Retina (tissue), 1 donor: ENCODE results near the gene ACTL7B.
"Not testable (repeated sequence)": the region's sequence is repeated elsewhere in the genome, so short reads cannot be mapped to it uniquely, and the experiment has no call there.

ENCODE experiments used
- DNase-seq: peaks from one replicate; pipeline ENCODE4 v3.0.0-alpha.2; 2016

Gene ACTL7B, protein sequence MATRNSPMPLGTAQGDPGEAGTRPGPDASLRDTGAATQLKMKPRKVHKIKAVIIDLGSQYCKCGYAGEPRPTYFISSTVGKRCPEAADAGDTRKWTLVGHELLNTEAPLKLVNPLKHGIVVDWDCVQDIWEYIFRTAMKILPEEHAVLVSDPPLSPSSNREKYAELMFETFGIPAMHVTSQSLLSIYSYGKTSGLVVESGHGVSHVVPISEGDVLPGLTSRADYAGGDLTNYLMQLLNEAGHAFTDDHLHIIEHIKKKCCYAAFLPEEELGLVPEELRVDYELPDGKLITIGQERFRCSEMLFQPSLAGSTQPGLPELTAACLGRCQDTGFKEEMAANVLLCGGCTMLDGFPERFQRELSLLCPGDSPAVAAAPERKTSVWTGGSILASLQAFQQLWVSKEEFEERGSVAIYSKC

DNA sequence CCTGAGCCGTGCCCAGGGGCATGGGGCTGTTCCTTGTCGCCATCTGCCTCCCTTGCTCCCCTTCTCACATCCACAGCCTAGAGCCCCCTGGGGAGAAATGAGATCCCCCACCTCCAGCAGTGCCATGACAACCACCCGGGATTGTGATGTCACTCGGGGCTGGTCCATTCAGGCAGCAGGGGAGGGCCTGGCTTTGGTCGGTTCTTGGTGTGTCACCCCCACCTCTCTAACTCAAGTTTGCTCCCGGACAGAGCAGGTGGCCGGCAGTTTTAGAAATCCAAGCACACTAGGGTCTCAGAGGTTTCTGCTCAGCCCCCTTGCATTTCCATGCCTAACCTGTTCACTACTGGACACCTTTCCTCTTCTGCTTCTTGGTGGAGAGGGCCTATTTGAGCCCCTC, at the start of gene ACTL7B:
TSS of gene ACTL7B (minus strand) at position 99 of the 400 bp plus-strand sequence. CDS start at position 43, 56 bp downstream.
- no peak for DNase-seq

DNA sequence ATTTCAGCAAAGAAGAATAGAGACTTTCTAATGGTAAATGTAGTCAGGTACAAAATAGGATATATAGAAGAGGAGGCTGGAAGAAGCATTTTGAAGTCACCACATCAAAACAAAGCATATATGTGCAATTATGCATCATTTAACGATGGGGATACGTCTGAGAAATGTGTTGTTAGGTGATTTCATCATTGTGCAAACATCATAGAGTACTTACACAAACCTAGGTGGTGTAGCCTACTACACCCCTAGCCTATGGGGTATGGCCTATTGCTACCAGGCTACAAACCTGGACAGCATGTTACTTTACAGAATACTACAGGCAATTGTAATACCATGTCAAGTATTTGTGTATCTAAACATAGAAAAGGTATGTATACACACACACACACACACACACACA, 49.7 kb upstream of the ACTL7B start:
- no peak for DNase-seq

DNA sequence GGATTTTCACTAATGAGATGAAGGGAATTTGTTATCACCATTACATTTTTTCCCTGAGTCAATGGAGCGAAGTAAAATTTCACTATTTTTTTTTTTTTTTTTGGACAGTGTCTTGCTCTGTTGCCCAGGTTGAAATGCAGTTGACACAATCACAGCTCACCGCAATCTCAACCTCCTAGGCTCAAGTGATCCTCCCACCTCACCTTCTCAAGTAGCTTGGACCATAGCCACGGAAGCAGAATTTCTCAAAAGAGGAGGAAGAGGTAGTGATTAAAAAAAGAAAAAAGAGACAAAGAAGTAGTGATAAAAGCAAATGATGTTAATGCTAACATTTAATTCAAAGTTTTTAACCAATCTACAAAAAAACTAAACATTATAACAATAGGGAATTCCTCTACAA, 48.4 kb upstream of the ACTL7B start:
- no peak for DNase-seq

DNA sequence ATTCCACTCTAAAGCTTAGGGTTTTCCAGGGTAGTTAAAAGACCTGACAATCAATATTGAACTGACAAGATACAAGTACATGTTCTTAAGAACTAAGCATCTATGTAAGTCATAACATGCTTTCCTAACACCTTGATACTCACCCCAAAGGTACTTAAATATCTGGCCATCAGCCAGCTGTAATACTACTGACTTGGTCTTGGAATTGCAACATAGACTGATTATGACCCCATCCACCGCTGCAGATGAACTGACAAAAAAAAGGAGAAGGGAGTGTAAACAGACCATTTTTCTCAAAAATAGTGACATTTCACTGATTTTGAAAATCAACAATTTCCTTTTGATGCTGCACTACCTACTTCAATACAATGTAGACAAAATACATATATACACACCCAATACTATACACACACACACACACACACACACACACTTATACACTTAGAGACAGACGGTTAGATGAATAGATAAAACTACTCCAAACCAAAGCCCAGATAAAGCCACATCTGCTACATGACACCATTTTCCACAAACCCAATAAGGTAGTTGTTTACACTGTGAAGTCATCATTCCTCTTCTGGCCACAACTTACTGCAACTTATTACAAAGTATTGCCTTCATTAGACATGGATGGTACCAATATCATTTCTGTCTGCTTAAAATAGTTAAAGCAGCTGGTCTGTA, 47.8 kb upstream of the ACTL7B start:
- DNase-seq: no peak

DNA sequence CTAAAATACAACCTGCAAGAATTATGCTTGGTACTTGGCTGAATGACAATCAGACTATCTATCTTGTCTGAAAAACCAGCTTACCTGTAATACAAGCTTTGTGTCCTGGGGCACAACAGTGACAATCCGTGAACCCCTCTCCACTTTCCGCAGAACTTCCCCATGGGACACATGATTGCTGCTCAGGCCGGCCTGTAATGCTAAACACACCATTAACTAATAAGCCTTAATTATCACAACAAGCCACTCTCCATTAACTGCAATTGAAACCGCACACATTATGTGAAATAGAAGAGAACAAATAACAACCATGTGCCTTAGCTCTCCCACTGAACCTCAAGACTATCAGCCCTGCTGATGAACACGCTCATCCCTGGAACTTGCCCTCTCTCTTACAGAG, 44.4 kb upstream of the ACTL7B start:
- DNase-seq: no peak

DNA sequence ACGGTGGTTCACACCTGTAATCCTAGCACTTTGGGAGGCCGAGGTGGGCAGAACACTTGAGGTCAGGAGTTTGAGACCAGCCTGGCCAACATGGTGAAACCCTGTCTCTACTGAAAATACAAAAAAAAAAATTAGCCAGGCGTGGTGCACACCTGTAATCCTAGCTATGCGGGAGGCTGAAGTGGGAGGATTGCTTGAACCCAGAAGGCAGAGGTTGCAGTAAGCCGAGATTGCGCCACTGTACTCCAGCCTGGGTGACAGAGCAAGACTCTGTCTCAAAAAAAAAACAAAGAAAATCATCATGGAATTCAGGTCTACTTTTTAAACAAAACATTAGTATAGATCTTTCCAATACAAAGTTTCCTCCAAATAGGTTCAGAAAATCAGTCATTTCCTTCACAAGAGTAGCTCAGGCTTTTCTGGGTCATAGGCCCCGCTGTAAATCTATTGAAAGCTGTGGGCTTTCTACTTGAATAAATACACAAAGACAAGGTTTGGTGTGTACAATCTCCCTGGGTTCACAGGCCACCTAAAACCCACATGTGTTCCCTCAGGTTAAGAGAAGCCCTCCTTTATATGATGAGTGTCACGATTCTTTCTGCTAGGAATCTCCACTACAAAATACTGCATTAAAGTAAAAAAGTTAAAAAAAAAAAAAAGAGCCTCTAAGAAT, 43.4 kb upstream of the ACTL7B start:
- DNase-seq: not testable (repeated sequence)

DNA sequence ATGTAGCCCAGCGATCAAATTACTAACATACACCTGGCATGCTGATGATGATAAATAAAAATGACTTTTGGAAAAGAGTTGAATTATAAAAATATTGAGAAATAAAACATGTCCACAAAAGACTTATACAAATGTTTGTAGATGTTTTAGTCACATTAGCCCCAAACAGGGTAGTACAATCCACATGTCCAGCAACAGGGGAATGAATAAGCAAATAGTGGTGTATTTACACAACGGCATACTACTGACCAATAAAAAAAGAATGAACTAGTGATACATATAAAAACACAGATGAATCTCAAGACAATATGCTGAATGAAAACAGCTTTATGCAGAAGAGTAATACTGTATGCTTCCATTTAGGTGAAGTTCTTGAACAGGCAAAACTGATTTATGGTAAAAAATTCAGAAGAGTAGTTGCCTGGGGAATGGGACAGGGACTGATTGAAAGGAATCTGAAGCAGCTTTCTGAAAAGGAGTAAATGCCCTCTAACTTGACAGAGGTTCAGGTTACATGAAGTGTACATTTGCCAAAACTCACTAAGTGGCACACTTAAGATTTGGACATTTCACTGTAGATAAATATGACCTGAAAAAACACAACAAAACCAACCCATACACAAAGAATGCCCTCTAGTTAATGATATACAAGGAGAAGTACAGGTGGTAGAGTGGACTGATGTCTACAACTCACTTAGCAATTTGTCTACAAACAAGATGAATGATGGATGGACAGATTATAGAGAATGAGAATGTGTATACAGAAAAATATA, 41.7 kb upstream of the ACTL7B start:
- no peak for DNase-seq

DNA sequence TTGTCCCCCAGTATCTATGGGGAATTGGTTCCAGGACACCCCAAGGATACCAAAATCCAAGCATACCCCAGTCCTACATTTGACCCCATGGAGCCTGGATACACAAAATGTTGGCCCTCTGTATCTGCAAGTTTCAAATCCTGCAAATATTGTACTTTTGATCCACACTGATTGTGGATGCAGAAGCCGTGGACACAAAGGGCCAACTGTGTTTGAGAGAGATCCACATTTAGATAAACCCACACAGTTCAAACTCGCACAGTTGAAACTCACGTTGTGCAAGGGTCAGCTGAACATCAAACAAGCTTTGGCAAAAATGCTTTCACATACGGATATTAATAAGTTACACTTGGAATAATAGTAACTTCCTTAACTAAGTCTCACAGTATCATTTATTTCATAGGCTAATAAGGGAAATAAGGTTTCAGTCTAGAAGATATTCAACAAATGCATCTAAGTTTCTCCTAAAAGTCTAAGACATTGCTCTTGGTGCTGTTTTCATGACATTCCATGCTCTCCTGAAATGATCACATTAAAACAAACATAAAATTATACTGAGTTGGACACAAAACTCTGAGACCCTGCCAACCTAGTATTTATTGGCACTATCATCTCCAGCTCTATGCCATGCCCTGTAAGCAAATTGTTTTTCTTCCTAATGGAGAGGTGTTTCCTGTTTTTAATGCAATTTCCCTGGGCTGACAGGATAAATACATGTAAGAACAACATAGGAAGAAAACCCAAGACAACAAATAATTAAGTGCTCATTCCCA, 38.6 kb upstream of the ACTL7B start:
- no peak for DNase-seq

DNA sequence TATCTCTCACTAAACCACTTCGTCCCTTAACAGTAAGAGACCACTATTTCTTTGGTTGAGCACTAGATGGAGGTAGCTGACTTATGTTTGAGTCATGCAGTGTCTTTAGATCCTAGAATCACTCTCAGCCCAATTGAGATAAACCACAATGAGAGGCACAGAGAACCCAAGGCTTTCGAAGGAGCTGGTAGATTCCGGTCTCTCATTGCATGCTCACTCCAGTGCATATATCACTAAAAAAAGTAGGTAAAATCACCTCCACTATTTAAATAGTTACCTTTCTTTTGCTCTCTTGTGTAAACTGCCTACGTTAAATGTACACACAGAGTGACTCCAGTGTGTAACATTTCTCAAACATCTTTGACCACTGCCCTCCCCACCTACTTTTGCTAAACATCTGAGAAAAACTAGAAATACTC, 33.9 kb upstream of the ACTL7B start:
- no peak for DNase-seq

DNA sequence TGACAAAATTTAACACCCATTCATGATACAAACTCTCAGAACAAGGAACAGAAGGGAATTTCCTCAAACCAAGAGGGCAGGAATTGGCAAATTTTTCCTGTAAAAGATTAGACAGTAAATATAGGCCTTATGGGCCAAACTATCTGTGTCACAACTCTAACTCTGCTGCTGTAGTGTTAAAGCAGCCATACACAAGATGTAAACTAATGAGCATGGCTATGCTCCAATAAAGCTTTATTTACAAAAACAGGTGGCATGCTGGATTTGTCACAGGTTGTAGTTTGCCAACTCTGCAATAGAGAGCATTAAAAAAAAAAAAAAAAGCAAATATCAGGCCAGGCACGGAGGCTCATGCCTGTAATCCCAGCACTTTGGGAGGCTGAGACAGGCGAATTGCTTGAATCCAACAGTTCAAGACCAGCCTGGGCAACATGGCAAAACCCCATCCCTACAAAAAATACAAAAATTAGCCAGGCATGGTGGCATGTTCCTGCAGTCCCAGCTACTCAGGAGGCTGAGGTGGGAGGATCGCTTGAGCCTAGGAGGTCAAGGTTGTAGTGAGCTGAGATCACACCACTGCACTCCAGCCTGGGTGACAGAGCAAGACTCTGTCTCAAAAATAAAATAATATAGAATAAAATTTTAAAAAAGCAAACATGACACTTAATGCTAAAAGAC, 30.9 kb upstream of the ACTL7B start:
- not testable (repeated sequence) for DNase-seq

DNA sequence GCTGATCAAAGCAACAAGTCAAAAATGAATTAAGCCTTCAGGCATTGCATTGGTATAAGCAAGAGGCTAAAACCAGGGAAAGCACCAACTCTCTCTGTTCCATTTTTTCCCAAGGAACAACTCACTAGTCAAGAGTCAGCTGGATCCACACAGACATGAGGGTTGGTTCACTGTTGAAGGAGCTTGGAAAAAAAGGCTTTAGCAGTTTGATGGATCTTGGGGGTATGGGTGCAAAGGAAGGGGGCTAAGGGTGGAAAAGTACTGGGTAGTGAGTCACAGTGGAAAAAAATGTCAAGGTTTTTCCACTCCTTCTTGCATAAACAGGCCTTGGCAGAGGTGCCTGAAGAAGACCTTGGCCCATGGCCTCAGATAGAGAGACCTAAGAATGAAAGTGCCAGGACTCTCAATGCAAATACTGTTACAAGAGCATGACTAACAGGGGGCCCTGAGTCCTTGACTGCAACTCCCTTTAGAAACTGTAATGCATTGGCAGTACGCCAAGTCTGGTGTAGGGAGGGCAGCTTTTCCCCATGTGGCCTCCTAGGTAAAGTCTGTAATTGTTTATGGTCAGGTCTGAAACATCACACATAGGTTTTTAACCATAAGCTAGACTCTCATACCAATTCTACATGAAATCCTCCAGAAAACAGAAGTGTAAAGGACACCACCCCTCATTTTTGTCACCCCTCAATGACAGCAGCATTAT, 30.0 kb upstream of the ACTL7B start:
- no peak for DNase-seq

DNA sequence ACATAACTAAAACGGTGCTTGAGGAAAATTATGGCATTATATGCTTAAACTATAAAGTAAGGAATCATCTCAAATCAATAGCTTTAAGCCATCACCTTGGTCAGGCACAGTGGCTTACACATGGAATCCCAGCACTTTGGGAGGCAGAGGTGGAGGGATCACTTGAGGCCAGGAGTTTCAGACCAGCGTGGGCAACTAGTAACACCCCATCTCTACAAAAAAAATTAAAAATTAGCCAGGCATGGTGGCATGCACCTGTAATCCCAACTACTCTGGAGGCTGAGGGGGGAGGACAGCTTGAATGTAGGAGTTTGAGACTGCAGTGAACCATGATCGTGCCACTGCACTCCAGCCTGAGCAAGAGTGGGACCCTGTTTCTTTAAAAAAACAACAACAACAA, 28.9 kb upstream of the ACTL7B start:
- DNase-seq: no peak

DNA sequence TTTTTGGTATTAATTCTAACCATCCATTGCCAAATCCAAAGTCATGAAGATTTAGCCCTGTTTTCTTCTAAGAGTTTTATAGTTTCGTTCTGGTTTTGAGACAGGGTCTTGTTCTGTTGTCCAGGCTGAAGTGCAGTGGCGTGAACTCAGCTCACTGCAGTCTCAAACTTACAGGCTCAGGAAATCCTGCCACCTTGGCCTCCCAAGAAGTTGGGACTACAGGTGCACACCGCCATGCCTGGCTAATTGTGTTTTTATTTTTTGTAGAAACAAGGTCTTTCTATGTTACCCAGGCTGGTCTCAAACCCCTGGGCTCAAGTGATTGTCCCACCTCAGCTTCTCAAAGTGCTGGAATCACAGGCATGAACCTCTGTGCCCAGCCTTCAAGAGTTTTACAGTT, 27.3 kb upstream of the ACTL7B start:
- DNase-seq: no peak

DNA sequence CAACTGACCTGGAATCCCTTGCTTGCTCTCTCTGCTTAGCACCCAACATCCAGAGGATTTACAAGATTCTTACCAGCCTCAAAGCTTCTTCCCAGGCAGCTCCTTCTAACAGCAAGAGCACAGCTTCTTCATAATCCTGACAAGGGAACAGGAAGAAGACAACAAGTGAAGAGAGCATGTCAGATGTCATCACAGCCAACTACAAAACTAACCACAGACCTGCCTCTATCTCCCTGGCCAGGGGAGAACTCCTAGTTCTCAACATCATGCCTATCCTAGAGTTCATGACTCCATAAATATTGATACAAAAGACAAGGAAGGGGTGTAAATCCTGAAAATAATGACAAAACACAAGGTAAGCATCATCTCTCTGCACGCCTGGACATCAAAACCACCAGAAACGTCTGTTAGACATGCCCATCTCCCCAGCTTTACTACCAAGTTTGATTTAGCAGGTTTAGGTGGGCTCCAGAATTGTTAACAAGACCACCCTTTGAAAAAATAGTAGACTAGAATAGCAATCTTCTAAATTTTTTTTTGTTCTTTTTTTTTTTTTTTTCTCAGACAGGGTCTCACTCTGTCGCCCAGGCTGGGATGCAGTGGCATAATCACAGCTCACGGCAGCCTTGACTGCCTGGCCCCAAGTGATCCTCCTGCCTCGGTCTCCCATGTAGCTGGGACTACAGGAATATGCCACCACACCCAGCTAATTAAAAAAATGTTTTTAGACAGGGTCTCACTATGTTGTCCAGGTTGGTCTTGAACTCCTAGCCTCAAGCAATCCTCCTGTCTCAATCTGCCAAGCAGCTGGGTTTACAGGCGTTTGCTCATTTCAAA, 26.5 kb upstream of the ACTL7B start:
- DNase-seq: no peak

DNA sequence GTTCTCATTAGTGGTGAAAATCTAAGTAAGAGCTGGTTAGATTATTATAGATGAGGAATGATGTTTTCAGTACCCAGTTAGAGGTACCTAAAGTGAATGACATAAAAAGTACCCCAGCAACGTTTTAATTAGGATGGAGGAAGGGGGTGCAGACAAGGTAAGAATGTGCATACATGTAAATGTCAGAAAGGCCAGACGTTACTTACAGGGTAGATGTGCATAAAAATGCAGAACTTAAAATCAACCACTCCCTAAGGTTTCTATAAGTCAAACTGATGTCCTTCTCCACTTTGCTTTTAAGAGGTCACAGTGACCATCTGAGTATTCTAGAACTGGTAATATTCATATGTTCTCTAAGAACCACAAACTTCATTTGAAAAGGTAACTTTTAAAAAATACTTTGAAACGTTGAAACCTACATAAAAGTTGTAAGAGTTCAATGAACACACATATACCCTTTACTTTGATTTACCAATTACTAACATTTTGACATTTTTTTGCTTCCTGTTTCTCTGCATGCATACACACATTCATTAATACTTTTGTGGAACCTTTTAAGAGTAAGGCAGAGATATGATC, 25.0 kb upstream of the ACTL7B start:
- no peak for DNase-seq

DNA sequence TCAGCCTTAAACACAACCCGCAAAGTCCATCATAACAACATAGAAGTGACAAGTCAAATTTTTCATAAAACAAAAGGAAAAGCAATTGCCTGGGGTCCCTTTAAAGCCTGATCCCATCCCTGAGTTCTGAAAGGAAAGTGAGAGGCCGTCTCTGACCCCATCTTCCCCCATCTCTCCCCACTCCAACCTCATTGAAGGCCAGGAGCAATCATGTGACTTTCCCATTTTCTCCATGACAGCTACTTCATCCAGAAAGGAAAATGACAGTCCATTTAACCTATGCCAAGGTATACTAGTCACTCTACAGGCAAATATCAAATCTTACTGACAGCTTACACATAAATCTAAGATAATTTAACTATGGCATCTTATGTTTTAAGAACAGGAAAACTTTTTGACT, 21.7 kb upstream of the ACTL7B start:
- no peak for DNase-seq

DNA sequence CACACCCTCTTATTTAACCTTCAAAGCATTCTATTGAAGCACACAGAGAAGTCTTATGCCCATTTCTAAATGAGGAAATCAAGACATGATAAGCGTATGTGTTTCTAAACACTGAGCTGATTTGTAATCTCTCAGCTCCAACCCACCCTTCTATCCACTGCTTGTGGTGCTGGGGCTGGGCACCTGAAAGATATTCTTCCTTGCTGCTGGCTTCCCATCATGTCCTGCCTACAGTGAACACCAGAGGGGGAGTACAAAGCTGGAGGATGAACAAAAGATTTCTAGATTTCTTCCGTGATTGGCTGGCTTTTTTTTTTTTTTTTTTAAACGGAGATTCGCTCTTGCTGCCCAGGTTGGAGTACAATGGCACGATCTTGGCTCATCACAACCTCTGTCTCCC, 20.6 kb upstream of the ACTL7B start:
- no peak for DNase-seq

DNA sequence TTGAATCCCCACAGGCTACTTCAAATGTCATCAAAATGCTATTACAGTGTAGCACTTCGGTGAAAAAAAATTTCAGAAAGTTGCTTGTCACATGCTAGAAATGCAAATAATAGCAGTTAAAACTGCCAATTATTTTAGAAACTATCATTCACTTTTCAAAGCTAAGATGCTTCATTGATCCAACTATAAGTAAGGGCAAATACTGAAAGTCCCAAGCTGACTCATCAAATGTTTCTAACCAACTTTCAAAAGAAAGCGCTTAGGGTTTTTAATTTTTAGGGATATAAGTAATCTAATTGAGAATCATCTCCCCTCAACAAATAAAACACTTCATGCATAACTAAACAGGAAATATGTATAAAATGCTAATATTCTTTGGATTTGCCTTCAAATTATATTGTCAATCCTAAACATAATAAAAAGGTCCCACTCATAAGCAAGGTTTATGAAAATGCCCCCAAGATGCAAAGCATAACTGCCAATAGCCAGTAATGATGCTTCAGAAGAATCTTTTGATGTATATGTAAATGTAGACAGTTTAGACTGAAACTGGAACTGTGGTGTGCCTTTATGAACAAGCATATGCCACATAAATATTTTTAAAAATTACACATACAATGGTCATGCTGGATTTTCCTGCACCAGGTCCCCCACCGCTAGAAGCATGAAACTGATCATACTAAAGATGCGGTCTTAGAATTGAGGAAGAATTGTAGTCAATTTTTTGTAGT, 18.4 kb upstream of the ACTL7B start:
- no peak for DNase-seq
